Endothelial cell (in vitro differentiated cells): ENCODE data around the gene RNF169. TPM values are rescaled to one million over a fixed set of nuclear protein-coding genes. Genes with fewer than 3 reads are reported as not detected.

Experiments
- DNase-seq: peaks from one replicate; pipeline ENCODE4 v3.0.0; 2021; ENCODE audit warnings: low spot score
- H3K27ac Mint-ChIP-seq: one replicate; pipeline ENCODE4 v1.8.0; 2021; ENCODE audit warnings: mixed read lengths, inconsistent platforms; ENCODE audit not compliant: unreplicated experiment
- H3K27me3 Mint-ChIP-seq: one replicate; pipeline ENCODE4 v1.8.0; 2021; ENCODE audit warnings: mild to moderate bottlenecking, moderate library complexity, mixed read lengths, inconsistent platforms; ENCODE audit not compliant: unreplicated experiment
- H3K36me3 Mint-ChIP-seq: one replicate; pipeline ENCODE4 v1.8.0; 2021; ENCODE audit warnings: mild to moderate bottlenecking, low read depth, mixed read lengths, inconsistent platforms; ENCODE audit not compliant: unreplicated experiment
- H3K4me1 Mint-ChIP-seq: one replicate; pipeline ENCODE4 v1.8.0; 2021; ENCODE audit warnings: mild to moderate bottlenecking, mixed read lengths, inconsistent platforms; ENCODE audit not compliant: unreplicated experiment
- H3K4me3 Mint-ChIP-seq: one replicate; pipeline ENCODE4 v1.8.0; 2021; ENCODE audit warnings: mild to moderate bottlenecking, mixed read lengths, inconsistent platforms; ENCODE audit not compliant: unreplicated experiment
- H3K9me3 Mint-ChIP-seq: one replicate; pipeline ENCODE4 v1.8.0; 2021; ENCODE audit warnings: mixed read lengths, inconsistent platforms; ENCODE audit not compliant: unreplicated experiment
- CTCF ChIP-seq: fragments of 200-600 bp; sonication (generic); IDR thresholded peaks from one replicate; pipeline ENCODE4 v1.5.0; 2021; ENCODE audit warnings: antibody characterized with exemption; ENCODE audit not compliant: unreplicated experiment
- total RNA-seq: library from RNA; stranded (reverse); fragmentation: NEBNext Ultra II Directional; extraction: Animal tissue kit (Norgen Biotek cat#: 25700); gene quantifications from one replicate; pipeline ENCODE4 v1.2.1, GENCODE V29; 2021; ENCODE audit not compliant: unreplicated experiment

The RNF169 gene
- total RNA-seq, 1 donor from 2014 or later = 16.8 TPM

GRCh38 chr11:74720596-74721478, 27.8 kb upstream of the RNF169 start:
- Mint-ChIP-seq H3K9me3 (no peaks in the 10 kb centered on the region), H3K27ac (no peak overlapping the region)
- no peak for DNase-seq

GRCh38 chr11:74721479-74721835, 27.2 kb upstream of the RNF169 start:
- Mint-ChIP-seq H3K4me3 (no peak overlapping the region), H3K27me3 (peaks cover 11% of the 10 kb centered on the region), H3K4me1 (peaks cover 13% of the 10 kb centered on the region), H3K36me3 (no peaks in the 10 kb centered on the region), H3K9me3 (no peaks in the 10 kb centered on the region), H3K27ac (no peak overlapping the region)
- no peak for TF ChIP-seq CTCF
- no peak for DNase-seq

More at GRCh38 chr11:74720596-74721478, 27.8 kb upstream of the RNF169 start:
- Mint-ChIP-seq H3K4me3 (no peak overlapping the region), H3K36me3 (no peaks in the 10 kb centered on the region), H3K27me3 (peaks cover 11% of the 10 kb centered on the region), H3K4me1 (peaks cover 13% of the 10 kb centered on the region)
- TF ChIP-seq CTCF = no peak

GRCh38 chr11:74723511-74723910, 25.1 kb upstream of the RNF169 start:
- DNase-seq = no peak
- peaks cover 7% of the 10 kb centered on the region for H3K4me1 Mint-ChIP-seq
- TF ChIP-seq CTCF = no peak
- no peaks in the 10 kb centered on the region for H3K36me3 Mint-ChIP-seq
- H3K27me3 Mint-ChIP-seq = peaks cover 3% of the 10 kb centered on the region
- H3K27ac Mint-ChIP-seq = no peak overlapping the region
- H3K4me3 Mint-ChIP-seq = no peak overlapping the region
- H3K9me3 Mint-ChIP-seq = no peaks in the 10 kb centered on the region

- peaks cover 13% of the 10 kb centered on the region for H3K27me3 Mint-ChIP-seq
- H3K4me1 Mint-ChIP-seq = peaks cover 3% of the 10 kb centered on the region
- DNase-seq = no peak
- no peak for TF ChIP-seq CTCF
- H3K27ac Mint-ChIP-seq = no peak overlapping the region
- no peaks in the 10 kb centered on the region for H3K36me3 Mint-ChIP-seq
- H3K9me3 Mint-ChIP-seq = no peaks in the 10 kb centered on the region
- no peak overlapping the region for H3K4me3 Mint-ChIP-seq
These were observed 22.9 kb upstream of the RNF169 start for GRCh38 chr11:74725701-74726100.

- peak; percentile 75 for TF ChIP-seq CTCF
- H3K4me1 Mint-ChIP-seq = peaks cover 1% of the 10 kb centered on the region
- no peak overlapping the region for H3K27ac Mint-ChIP-seq
- H3K27me3 Mint-ChIP-seq = peaks cover 17% of the 10 kb centered on the region
- peak; percentile 76 for DNase-seq
- no peak overlapping the region for H3K4me3 Mint-ChIP-seq
- no peaks in the 10 kb centered on the region for H3K36me3 Mint-ChIP-seq
- no peaks in the 10 kb centered on the region for H3K9me3 Mint-ChIP-seq
These were observed 22.0 kb upstream of the RNF169 start for GRCh38 chr11:74726547-74727182.
